RWPE1 (cell line): ENCODE measurements around the gene TMEM184B.

Experiments
- CTCF ChIA-PET: fragments of 350-600 bp; sonication (Branson Sonifier 250); formaldehyde crosslinking; extraction: SDS; loops from one replicate; lab custom pipeline; 2021; lab: Yijun Ruan, JAX
- POLR2A ChIA-PET: fragments of 400-600 bp; formaldehyde crosslinking; extraction: SDS; loops from one replicate; lab custom pipeline; 2020; ENCODE audit warnings: antibody characterized with exemption; ENCODE audit not compliant: low non-redundant PET; lab: Yijun Ruan, JAX
- DNase-seq: peaks from one replicate; pipeline ENCODE4 v3.0.0; 2012; ENCODE audit warnings: low spot score
- H3K27ac ChIP-seq: fragments of 450-650 bp; 2 replicates; pipeline ENCODE4 v1.5.1; 2017
- CTCF ChIP-seq: fragments of 450-650 bp; conservative IDR thresholded peaks from 2 replicates; pipeline ENCODE4 v1.5.1; 2017; ENCODE audit warnings: low read depth, mild to moderate bottlenecking

TMEM184B gene

GRCh38 chr22:38305471-38306448 lies 33.0 kb upstream of the TMEM184B start:
- POLR2A ChIA-PET = no interaction called here
- H3K27ac ChIP-seq = peak overlapping the region; percentile 100
- DNase-seq = no peak
- CTCF ChIA-PET = interaction anchor here (1.0 kb wide), 1 partner anchor 10 kb away, joined by 6 read pairs; no protein-coding TSS in a partner anchor
- TF ChIP-seq CTCF = no peak

- no peak for TF ChIP-seq CTCF
- no peak for DNase-seq
- POLR2A ChIA-PET = interaction anchor here (0.6 kb wide), 1 partner anchor 10 kb away, joined by 3 read pairs; no protein-coding TSS in a partner anchor
- CTCF ChIA-PET = no interaction called here
- peak overlapping the region; percentile 98 for H3K27ac ChIP-seq
These were observed 31.7 kb upstream of the TMEM184B start for GRCh38 chr22:38304526-38304925.

GRCh38 chr22:38303974-38304373 lies 31.2 kb upstream of the TMEM184B start:
- POLR2A ChIA-PET = no interaction called here
- H3K27ac ChIP-seq = peak overlapping the region; percentile 98
- no peak for TF ChIP-seq CTCF
- DNase-seq = no peak
- CTCF ChIA-PET = no interaction called here

GRCh38 chr22:38302906-38303305 lies 30.1 kb upstream of the TMEM184B start:
- ChIA-PET POLR2A (no interaction called here), CTCF (no interaction called here)
- no peak for DNase-seq
- peak overlapping the region; percentile 98 for H3K27ac ChIP-seq
- no peak for TF ChIP-seq CTCF

GRCh38 chr22:38300946-38301345 lies 28.1 kb upstream of the TMEM184B start:
- ChIA-PET POLR2A (no interaction called here), CTCF (no interaction called here)
- DNase-seq = no peak
- peak overlapping the region; percentile 98 for H3K27ac ChIP-seq
- TF ChIP-seq CTCF = no peak

- no peak for DNase-seq
- CTCF ChIA-PET = no interaction called here
- POLR2A ChIA-PET = no interaction called here
- peak overlapping the region; percentile 98 for H3K27ac ChIP-seq
- TF ChIP-seq CTCF = no peak
These were observed 27.6 kb upstream of the TMEM184B start for GRCh38 chr22:38300197-38300945.
